ENCODE measurements around the gene RPL22.

RPL22 gene

GRCh38 chr1:6241107-6241886, 41.9 kb upstream of the RPL22 start:
- DNase-seq (ENCODE audit: low read depth), result no peak

GRCh38 chr1:6239950-6240768, 40.8 kb upstream of the RPL22 start:
- peak; percentile 45 for DNase-seq (ENCODE audit: low read depth)
- H3K4me3 ChIP-seq (ENCODE audit: control insufficient read depth, low read depth, low read length), result no peak overlapping the region
- TF ChIP-seq, protein P1, sequence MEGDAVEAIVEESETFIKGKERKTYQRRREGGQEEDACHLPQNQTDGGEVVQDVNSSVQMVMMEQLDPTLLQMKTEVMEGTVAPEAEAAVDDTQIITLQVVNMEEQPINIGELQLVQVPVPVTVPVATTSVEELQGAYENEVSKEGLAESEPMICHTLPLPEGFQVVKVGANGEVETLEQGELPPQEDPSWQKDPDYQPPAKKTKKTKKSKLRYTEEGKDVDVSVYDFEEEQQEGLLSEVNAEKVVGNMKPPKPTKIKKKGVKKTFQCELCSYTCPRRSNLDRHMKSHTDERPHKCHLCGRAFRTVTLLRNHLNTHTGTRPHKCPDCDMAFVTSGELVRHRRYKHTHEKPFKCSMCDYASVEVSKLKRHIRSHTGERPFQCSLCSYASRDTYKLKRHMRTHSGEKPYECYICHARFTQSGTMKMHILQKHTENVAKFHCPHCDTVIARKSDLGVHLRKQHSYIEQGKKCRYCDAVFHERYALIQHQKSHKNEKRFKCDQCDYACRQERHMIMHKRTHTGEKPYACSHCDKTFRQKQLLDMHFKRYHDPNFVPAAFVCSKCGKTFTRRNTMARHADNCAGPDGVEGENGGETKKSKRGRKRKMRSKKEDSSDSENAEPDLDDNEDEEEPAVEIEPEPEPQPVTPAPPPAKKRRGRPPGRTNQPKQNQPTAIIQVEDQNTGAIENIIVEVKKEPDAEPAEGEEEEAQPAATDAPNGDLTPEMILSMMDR (IDR thresholded peaks at IDR 0.05; ENCODE audit: control insufficient read depth, insufficient read depth, low read depth, low read length, missing control alignments), result no peak

More at GRCh38 chr1:6241107-6241886, 41.9 kb upstream of the RPL22 start:
- TF ChIP-seq, protein P1 (IDR thresholded peaks at IDR 0.05; ENCODE audit: control insufficient read depth, insufficient read depth, low read depth, low read length, missing control alignments), result no peak
- H3K4me3 ChIP-seq (ENCODE audit: control insufficient read depth, low read depth, low read length), result no peak overlapping the region

- no peak overlapping the region for H3K4me3 ChIP-seq (ENCODE audit: control insufficient read depth, low read depth, low read length)
- no peak for DNase-seq (ENCODE audit: low read depth)
- TF ChIP-seq, protein P1 (IDR thresholded peaks at IDR 0.05; ENCODE audit: control insufficient read depth, insufficient read depth, low read depth, low read length, missing control alignments), result no peak
These were observed 39.9 kb upstream of the RPL22 start for GRCh38 chr1:6239213-6239752.

GRCh38 chr1:6237093-6237492, 37.7 kb upstream of the RPL22 start:
- TF ChIP-seq, protein P1 (IDR thresholded peaks at IDR 0.05; ENCODE audit: control insufficient read depth, insufficient read depth, low read depth, low read length, missing control alignments), result no peak
- DNase-seq (ENCODE audit: low read depth), result no peak
- no peak overlapping the region for H3K4me3 ChIP-seq (ENCODE audit: control insufficient read depth, low read depth, low read length)

GRCh38 chr1:6235296-6235677, 35.9 kb upstream of the RPL22 start:
- DNase-seq (ENCODE audit: low read depth), result no peak
- peak overlapping the region; percentile 87 for H3K4me3 ChIP-seq (ENCODE audit: control insufficient read depth, low read depth, low read length)
- TF ChIP-seq, protein P1 (IDR thresholded peaks at IDR 0.05; ENCODE audit: control insufficient read depth, insufficient read depth, low read depth, low read length, missing control alignments), result no peak

DNA sequence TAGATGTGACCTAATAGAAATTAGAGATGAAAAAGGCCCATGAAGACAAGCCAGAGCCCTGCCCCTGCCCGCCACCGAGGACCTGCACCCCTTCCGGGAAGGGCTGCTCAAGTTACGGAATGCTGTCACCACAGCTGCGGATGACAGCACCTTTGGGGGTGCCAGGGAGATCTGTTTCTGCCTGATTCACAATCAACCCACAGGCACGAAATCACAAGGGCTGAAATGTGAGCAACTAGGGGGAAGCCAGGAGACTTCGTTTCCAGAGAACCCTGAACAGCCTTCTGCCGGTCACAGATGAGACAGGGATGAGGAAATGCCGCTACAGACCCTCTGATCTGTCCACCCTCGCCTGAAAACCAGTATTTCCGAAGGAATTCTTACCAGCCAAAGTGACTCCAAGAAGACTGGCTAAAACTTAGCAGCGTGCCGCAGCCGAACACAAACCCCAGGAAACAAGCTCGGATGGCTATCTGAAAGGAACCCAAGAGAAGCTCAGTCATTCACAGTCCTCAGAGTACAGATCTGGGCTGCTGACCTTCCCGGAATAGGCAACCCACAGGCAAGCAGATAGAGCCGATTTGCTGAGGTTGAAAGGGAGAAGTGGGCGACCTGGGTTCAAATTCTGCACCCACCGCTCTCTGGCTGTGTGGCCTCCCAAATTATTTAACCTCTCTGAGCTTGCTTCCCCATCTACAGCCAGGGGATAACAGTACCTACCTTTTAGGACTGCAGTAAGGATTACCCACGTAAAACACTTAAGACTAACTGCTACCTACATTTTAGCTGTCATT, 35.3 kb upstream of the RPL22 start:
- TF ChIP-seq, protein P1 (IDR thresholded peaks at IDR 0.05; ENCODE audit: control insufficient read depth, insufficient read depth, low read depth, low read length, missing control alignments), result no peak
- no peak for DNase-seq (ENCODE audit: low read depth)
- peak overlapping the region; percentile 87 for H3K4me3 ChIP-seq (ENCODE audit: control insufficient read depth, low read depth, low read length)
